Measurements from ENCODE around the gene ZNF143. TPM values are rescaled to one million over a fixed set of nuclear protein-coding genes. Genes with fewer than 3 reads are reported as not detected.

ZNF143 gene
- total RNA-seq (2016; rRNA removed; fragmentation: Illumina TruSeq; extraction: Trizol): 22.4 and 32.9 TPM in 2 replicates
- 5.2 and 7.5 TPM in 2 replicates for total RNA-seq (2016; cell fraction: cytosol; rRNA removed; fragmentation: Illumina TruSeq; extraction: Trizol; ENCODE audit: low read depth)
- total RNA-seq (2016; cell fraction: insoluble cytoplasmic fraction; rRNA removed; fragmentation: Illumina TruSeq; extraction: Trizol): 23.4 and 29.8 TPM in 2 replicates
- total RNA-seq (2016; cell fraction: membrane; rRNA removed; fragmentation: Illumina TruSeq; extraction: Trizol): 11.5 and 14.0 TPM in 2 replicates
- 18.6 and 20.4 TPM in 2 replicates for total RNA-seq (2016; cell fraction: nucleus; rRNA removed; fragmentation: Illumina TruSeq; extraction: Trizol)
- 35.6 and 35.9 TPM in 2 replicates for polyA plus RNA-seq (2011; rRNA removed)
- polyA plus RNA-seq (2011; cell fraction: cytosol; rRNA removed): 29.1 and 29.9 TPM in 2 replicates
- polyA plus RNA-seq (2011; cell fraction: nucleus; rRNA removed): 18.4 and 27.0 TPM in 2 replicates
- 13.8 and 18.8 TPM in 2 replicates for polyA plus RNA-seq (2012)
- 2.9 and 3.6 TPM in 2 replicates for polyA plus RNA-seq (2016; cell fraction: cytosol; fragmentation: Illumina TruSeq; extraction: Trizol; ENCODE audit: low read depth)
- polyA plus RNA-seq (2016; cell fraction: insoluble cytoplasmic fraction; fragmentation: Illumina TruSeq; extraction: Trizol; ENCODE audit: low read depth): 24.4 and 28.9 TPM in 2 replicates
- polyA plus RNA-seq (2016; cell fraction: membrane; fragmentation: Illumina TruSeq; extraction: Trizol; ENCODE audit: low read depth): 6.5 and 7.2 TPM in 2 replicates
- polyA plus RNA-seq (2016; cell fraction: nucleus; fragmentation: Illumina TruSeq; extraction: Trizol; ENCODE audit: insufficient read depth, low read depth): 20.4 and 26.1 TPM in 2 replicates
- 112 and 116 TPM in 2 replicates for polyA minus RNA-seq (2011; rRNA and poly(A)+ RNA removed; ENCODE audit: low replicate concordance)
- 17.3 and 30.3 TPM in 2 replicates for polyA minus RNA-seq (2011; cell fraction: cytosol; rRNA and poly(A)+ RNA removed)
- polyA minus RNA-seq (2011; cell fraction: nucleus; rRNA and poly(A)+ RNA removed): 57.6 and 60.4 TPM in 2 replicates
- percentile 67 among the genes with signal in this experiment for Bru-seq, nascent RNA
- BruChase-seq, experiment 1, labeled RNA remaining after a 6-hour chase: percentile 69 among the genes with signal in this experiment
- BruChase-seq, experiment 2, labeled RNA remaining after a 2-hour chase: percentile 69 among the genes with signal in this experiment
- long read RNA-seq, experiment 1, transcript ZNF143-203 (16 exons, 2,947 nt): major isoform, 6 of 16 reads
- long read RNA-seq, experiment 1, partial matches to known transcripts: 3 of 16 reads
- long read RNA-seq, experiment 1, other reads (novel, unspliced or antisense): 5 of 16 reads
- long read RNA-seq, experiment 2, partial matches to known transcripts: 9 of 27 reads
- long read RNA-seq, experiment 2, other reads (novel, unspliced or antisense): 17 of 27 reads

DNA sequence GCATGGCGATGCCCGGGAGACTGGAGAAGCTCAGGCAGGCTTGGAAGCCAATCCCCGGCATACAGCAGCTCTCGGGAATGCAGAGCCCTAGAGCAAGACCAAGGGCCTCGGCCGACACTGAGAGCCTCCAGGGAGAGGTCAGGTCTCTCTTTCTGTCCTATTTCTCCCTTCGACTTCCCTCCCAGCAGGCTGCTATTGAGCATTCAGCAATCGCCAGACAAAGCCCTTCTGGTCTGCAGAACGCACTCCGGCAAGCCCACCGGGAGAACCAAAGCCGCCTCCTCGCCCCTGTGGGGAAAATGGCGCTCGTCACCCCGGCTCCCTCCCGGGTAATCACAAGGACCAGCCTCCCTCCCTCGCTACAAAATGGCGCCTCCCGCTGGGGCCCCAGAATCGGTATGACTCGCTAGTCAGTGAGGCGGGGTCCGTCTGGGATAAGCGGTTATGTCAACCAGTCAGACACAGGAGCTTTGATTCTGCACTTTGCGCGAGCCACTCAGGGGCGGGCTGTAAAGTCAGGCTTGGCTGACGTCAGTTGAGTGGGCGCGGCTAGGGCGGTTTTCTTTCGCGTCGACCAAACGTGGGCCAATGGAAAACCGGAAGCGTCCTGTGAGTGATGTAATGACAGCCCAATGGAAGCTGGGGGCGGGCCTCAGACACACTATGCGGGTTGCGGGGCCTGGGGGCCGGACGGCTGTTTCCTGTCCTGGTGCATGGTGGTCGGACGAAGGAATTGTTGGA is at the start of gene ZNF143:
ZNF143 (plus strand) TSS at position 691 of the 741 bp plus-strand sequence. CDS start 10,297 bp downstream, outside the sequence.
- H3K27me3 ChIP-seq (ENCODE audit: control insufficient read depth in 1 of 2, insufficient read depth in 2 of 2, low read length in 2 of 2): no peaks in the 10 kb centered on the region; a peak in 1 of 5 replicates
- POLR2A ChIA-PET: interaction anchor here (0.7 to 3.4 kb wide), 48 partner anchors 11 to 844 kb away, joined by 3 to 37 read pairs (median 5); partner anchors contain the start of genes ADM, DENND5A, IPO7 and TMEM41B
- peak within 1 kb of the TSS; percentile 99 for H3K27ac ChIP-seq (ENCODE audit: extremely low read length, insufficient read depth, low read length)
- ATAC-seq: peak; percentile 88
- FAIRE-seq: peak; percentile 15
- peak within 1 kb of the TSS; percentile 97 to 98 (median 98) for H3K4me3 ChIP-seq (replicated peaks in 1 of 3; ENCODE audit: insufficient read depth in 1 of 3, low read depth in 2 of 3, low read length in 3 of 3)
- H3K9ac ChIP-seq (ENCODE audit: insufficient read depth, low read depth, low read length): peak within 1 kb of the TSS; percentile 100
- no peaks in the 10 kb centered on the region for H3K9me3 ChIP-seq (ENCODE audit: low read length)
- H3K79me2 ChIP-seq (ENCODE audit: insufficient read depth, low read length): peaks cover 48% of the 10 kb centered on the region
- intact Hi-C loops (cut with micrococcal nuclease; ENCODE audit: unreplicated experiment) (loop anchor here (1.0 to 5.0 kb wide), 4 partner anchors 47 to 847 kb away; partner anchors contain the start of genes ADM and WEE1), in situ Hi-C loops (cut with HindIII; ENCODE audit: extremely low pct_ligation_motif_present, low pct_unique_long_range_greater_than_20kb) (no loop called here)
- no peak within 1 kb of the TSS for H2AFZ ChIP-seq (ENCODE audit: low read length)
- 1% methylated on average over 18 of the region's 45 CpGs for WGBS (ENCODE audit: low lambda C conversion rate)
- H3K36me3 ChIP-seq (replicated peaks in 1 of 2; ENCODE audit: control insufficient read depth in 1 of 2, insufficient read depth in 2 of 2, low read length in 2 of 2): no peaks in the 10 kb centered on the region
- CTCF ChIA-PET (ENCODE audit: low intra/inter-chr PET ratio, low total read pairs): no interaction called here
- peaks cover 22% of the 10 kb centered on the region for H3K4me1 ChIP-seq (ENCODE audit: insufficient read depth, low read length)
- DNase-seq (ENCODE audit: low spot score): peak; percentile 99
- no TSS peak for BruUV-seq (replicated peaks)
- no peaks in the 10 kb centered on the region for H4K20me1 ChIP-seq (ENCODE audit: insufficient read depth, low read length)
- peak within 1 kb of the TSS; percentile 78 for H3K4me2 ChIP-seq (ENCODE audit: low read depth, low read length)
- TF ChIP-seq SMAD1 (CRISPR knock-in tag; IDR thresholded peaks at IDR 0.05; ENCODE audit: borderline replicate concordance, low read depth) (no peak), NFKB2 (CRISPR knock-in tag; IDR thresholded peaks at IDR 0.05; ENCODE audit: borderline replicate concordance) (peak; percentile 44; the same call in 1 of the 2 replicates), ZNF205 (CRISPR knock-in tag; IDR thresholded peaks at IDR 0.05) (no peak), JUN (CRISPR knock-in tag; IDR thresholded peaks at IDR 0.05) (peak; percentile 72), CEBPB (IDR thresholded peaks at IDR 0.05; ENCODE audit: borderline replicate concordance, low read depth, low read length) (peak; percentile 36; the same call in 1 of the 2 replicates), RELA (CRISPR knock-in tag; IDR thresholded peaks at IDR 0.05) (no peak), IRX3 (CRISPR knock-in tag; IDR thresholded peaks at IDR 0.05; ENCODE audit: borderline replicate concordance, low read depth) (peak; percentile 70; the same call in 1 of the 2 replicates)
- TF ChIP-seq, protein P1, sequence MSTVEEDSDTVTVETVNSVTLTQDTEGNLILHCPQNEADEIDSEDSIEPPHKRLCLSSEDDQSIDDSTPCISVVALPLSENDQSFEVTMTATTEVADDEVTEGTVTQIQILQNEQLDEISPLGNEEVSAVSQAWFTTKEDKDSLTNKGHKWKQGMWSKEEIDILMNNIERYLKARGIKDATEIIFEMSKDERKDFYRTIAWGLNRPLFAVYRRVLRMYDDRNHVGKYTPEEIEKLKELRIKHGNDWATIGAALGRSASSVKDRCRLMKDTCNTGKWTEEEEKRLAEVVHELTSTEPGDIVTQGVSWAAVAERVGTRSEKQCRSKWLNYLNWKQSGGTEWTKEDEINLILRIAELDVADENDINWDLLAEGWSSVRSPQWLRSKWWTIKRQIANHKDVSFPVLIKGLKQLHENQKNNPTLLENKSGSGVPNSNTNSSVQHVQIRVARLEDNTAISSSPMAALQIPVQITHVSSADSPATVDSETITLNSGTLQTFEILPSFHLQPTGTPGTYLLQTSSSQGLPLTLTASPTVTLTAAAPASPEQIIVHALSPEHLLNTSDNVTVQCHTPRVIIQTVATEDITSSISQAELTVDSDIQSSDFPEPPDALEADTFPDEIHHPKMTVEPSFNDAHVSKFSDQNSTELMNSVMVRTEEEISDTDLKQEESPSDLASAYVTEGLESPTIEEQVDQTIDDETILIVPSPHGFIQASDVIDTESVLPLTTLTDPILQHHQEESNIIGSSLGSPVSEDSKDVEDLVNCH (CRISPR knock-in tag; IDR thresholded peaks at IDR 0.05): no peak
- TF ChIP-seq, protein P2, sequence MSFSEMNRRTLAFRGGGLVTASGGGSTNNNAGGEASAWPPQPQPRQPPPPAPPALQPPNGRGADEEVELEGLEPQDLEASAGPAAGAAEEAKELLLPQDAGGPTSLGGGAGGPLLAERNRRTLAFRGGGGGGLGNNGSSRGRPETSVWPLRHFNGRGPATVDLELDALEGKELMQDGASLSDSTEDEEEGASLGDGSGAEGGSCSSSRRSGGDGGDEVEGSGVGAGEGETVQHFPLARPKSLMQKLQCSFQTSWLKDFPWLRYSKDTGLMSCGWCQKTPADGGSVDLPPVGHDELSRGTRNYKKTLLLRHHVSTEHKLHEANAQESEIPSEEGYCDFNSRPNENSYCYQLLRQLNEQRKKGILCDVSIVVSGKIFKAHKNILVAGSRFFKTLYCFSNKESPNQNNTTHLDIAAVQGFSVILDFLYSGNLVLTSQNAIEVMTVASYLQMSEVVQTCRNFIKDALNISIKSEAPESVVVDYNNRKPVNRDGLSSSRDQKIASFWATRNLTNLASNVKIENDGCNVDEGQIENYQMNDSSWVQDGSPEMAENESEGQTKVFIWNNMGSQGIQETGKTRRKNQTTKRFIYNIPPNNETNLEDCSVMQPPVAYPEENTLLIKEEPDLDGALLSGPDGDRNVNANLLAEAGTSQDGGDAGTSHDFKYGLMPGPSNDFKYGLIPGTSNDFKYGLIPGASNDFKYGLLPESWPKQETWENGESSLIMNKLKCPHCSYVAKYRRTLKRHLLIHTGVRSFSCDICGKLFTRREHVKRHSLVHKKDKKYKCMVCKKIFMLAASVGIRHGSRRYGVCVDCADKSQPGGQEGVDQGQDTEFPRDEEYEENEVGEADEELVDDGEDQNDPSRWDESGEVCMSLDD (CRISPR knock-in tag; IDR thresholded peaks at IDR 0.05; ENCODE audit: borderline replicate concordance): no peak
- TF ChIP-seq, protein P3, sequence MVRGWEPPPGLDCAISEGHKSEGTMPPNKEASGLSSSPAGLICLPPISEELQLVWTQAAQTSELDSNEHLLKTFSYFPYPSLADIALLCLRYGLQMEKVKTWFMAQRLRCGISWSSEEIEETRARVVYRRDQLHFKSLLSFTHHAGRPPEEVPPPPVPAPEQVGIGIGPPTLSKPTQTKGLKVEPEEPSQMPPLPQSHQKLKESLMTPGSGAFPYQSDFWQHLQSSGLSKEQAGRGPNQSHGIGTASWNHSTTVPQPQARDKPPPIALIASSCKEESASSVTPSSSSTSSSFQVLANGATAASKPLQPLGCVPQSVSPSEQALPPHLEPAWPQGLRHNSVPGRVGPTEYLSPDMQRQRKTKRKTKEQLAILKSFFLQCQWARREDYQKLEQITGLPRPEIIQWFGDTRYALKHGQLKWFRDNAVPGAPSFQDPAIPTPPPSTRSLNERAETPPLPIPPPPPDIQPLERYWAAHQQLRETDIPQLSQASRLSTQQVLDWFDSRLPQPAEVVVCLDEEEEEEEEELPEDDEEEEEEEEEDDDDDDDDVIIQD (CRISPR knock-in tag; IDR thresholded peaks at IDR 0.05; ENCODE audit: low read depth): peak; percentile 41; the same call in 1 of the 2 replicates
